Mucosa of gallbladder (tissue), 1 donor: ENCODE results near the gene DCTN3. TPM values are rescaled to one million over a fixed set of nuclear protein-coding genes. Genes with fewer than 3 reads are reported as not detected.
A peak's percentile ranks its signal among the peaks of the same experiment; 100 is the strongest.

Source experiments
- DNase-seq: peaks from one replicate; pipeline ENCODE4 v3.0.0-alpha.2; 2020; ENCODE audit warnings: low spot score
- total RNA-seq: library from RNA; stranded (reverse); gene quantifications from one replicate; pipeline ENCODE4 v1.2.1, GENCODE V29; 2021
- donor health status: DM: no; HTN: no; CAD: no.

Gene DCTN3
- total RNA-seq: 81.9 TPM

GRCh38 chr9:34620061-34620994 lies at the start of gene DCTN3:
Gene DCTN3, minus strand, starts transcription at chr9:34620495. Its CDS starts 31 bp downstream, at chr9:34620464.
- peak; percentile 94 for DNase-seq

DNA sequence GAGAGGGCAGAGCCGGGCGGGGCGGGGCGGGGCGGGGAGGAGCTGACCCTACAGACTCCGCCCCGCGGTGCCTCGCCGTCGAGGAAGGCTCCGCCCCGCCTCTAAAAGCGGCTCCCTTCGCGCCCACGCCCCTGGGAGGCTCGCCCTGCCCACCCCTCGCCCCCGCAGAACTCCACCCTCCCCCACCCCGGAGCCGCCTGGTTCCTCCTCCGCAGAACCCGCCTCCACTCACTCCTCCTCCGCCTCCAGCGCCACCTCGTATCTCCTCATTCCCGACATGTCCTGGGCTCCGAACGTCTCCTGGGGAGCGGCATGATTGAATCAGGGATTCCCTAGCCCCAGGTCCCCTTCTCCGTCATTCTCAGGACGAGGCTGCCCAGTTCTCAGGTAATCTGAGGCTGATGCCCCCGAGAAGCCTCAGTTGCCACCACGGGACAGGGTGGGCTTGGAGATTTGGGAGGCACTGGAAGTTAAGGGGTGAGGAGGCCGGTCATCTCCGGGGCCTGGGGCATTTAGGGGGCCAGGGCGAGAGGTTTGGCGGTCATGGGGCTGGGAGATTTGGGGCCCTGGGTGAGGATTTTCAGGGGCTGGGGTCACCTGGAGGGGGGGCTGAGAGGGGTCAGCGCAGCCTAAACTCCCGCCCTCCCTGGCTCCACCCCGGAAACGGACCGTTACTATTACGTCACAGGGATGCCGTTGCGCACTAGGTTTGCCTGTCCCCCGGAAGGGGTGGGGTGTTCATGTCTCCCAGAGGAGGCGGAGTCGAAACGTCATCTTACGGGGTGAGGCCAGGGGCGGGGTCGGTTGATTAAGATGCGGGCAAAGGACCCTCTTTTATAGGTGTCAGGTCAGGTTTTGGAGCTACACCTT lies 45.3 kb upstream of the DCTN3 start:
- DNase-seq: peak; percentile 94

DNA sequence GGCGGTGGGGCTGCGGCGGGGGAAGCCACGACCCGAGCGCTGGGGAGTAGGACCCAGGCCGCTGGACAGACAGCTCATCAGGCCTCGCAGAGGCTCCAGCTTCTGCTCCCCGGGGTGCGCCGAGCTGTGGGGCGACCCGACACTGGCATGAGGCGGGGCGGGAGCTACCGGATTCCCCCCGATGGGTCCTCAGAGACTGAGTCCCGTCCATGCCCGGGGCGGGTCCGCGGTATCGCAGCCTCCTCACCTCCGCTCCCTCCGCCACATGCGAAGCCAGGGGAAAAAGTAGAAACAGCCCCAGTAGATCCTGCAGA lies 44.7 kb upstream of the DCTN3 start:
- DNase-seq: no peak

DNA sequence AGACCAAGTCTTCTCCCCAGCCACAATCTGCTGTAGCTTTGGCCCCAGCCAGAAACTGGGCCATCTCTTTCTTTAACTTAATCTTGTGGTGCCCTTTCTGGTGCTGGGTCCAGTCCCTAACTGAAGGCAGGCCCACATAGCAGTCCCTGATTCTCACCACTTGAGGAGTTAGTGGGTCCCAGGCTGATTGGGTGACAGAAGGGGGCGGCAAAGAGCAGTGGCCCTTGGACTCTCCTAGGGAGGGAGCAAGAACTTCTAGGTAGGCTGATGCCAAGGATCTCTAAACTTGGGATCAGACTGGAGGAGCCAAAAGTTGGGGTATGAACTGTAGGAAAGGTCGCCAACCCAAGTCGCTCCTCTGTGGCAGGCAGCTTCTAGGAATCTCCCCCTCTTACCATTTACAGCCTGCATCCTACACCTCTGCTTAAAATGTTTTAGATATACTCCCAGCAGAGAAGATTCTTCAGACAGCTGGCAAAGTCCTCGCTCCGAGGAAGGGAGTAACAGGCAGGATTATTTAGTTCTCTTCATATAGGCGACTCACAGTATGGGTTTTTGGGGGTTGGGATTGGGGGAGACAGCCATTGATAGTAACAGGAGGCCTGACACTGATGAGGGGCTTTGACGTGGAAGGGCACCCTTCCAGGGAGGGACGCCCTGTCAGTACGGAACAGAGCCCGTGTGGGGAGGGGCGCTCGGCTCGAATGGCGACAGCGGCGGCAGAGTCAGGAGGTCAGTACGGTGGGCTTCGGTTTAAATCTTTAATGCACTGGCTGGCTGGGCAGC lies 44.2 kb upstream of the DCTN3 start:
- peak; percentile 85 for DNase-seq

GRCh38 chr9:34663303-34663605 lies 43.0 kb upstream of the DCTN3 start:
- DNase-seq: no peak

DNA sequence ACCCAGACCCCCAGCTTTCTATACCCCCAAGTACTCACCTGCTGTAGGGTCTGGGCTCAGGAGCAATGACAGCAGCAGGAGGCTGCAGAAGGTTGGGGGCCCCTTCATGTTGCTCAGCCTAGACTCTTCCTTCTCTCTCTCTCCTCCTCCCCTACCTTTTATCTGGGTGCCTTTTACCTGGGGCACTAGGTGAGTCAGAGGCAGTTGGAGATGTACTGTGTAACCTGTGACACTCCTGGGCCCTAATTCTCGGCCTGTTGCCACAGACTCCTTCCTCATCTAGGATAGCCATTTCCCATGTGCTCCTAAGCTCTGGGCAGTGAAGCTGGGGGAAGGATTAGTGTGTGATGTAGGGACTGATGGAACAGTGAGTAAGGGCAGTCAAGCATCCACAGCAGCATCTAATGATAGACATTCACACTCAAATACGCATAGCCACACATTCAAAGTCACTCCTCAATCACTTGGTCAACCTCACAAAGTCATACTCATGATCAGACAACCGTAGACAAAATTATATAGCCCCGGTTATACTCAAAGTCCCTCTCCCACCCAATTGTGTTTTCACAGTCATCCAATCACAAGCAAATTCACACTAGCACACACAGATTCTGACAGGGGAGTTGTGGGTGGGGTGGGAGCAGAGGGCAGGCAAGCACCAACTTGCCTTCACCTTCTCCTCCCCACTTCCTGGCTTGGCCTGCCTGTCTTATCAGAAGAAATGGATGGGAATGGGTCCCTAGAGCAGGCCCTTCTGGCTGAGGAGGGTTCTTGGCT lies 42.4 kb upstream of the DCTN3 start, which contains the start of gene CCL27:
Gene CCL27, minus strand, starts transcription at position 132 of the 777 bp plus-strand sequence. Its CDS starts 24 bp downstream, at position 108.
- no peak for DNase-seq

- no peak for DNase-seq
Measured at GRCh38 chr9:34659592-34660253, 39.4 kb upstream of the DCTN3 start.

DNA sequence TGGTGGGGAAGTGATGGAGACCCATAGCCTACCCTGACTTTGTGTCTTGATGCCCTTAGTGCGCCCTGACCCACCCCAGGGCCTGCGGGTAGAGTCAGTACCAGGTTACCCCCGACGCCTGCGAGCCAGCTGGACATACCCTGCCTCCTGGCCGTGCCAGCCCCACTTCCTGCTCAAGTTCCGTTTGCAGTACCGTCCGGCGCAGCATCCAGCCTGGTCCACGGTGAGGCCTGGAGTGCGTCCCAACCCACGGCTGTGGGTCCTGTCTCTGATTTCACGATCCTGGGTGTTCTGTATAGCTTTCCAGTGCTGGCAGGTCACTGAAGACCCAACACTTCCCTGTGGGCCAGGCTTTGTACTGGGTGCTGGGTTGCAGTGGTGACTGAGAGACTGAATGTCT lies 38.2 kb upstream of the DCTN3 start:
- no peak for DNase-seq

GRCh38 chr9:34656992-34657391 lies 36.7 kb upstream of the DCTN3 start:
- DNase-seq: no peak

DNA sequence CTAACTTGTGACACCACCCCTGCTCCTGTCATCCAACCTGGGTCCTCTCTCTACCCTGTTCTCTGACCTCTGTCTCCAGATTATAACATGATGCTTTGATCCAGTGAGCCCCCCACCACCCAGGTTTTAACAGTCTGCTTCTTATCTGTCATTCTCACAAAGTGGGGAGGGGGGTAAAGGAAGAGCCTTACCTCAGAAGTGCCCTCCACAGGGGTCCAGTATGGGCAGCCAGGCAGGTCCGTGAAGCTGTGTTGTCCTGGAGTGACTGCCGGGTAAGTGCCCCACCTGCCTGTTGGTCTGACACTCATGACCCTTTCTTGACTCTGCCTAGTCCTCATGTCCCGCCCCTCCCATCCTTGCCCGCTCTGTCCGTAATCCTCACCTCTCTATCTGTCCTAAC lies 35.1 kb upstream of the DCTN3 start:
- DNase-seq: no peak

DNA sequence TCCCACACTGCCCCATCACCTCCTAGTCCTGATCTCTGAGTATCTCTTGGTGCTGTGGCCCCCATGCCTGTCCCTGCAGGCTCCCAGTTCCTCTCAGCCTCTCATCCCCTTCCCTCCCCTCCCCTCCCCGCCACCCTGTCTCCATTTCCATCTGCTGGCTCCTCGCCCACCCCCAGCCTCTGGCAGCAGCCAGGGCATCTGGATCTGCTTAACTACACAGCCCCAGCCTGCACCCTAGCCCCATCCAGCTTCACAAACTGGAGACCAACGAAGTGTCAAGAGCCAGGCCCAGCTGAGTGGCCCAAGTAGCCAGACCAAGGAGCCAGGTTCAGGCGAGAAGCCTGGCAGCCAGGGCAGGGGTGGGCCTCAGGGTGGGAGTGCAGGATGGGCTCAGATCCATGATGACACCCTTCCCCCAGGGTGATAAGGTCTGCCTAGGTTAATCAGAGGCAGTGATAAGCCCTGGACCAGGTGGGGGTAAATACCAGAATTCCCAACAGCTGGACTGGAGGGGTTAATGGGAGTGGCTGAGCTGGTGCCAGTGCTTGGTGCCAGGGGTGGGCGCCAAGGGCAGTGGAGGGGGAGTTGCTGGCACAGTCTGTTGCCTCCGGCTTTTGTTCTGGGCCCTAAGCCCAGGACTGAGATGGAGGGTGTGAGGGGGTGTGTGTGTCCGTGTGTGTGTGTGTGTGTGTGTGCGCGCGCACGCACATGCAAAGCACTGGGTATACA lies 34.2 kb upstream of the DCTN3 start:
- peak; percentile 57 for DNase-seq

- DNase-seq: no peak
Measured at GRCh38 chr9:34653151-34654072, 33.1 kb upstream of the DCTN3 start.

DNA sequence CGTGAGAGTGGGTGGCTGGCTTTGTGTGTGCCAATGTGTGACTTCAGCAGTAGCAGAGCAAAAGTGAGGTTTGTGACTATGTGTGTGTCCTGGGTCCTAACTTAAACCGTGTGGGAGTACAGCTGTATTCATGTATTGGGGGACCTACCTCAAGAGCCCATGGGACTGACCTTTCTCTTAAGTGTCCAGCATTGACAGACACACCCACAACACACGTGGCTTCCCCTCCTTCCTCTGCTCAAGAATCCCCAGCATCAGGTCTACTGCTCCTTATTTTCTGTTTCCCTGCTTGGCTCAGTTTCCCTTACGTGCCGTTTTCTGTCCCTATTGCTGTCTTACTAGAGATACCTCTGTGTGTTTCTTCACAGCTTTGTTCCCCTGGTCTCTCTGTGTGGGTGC lies 32.3 kb upstream of the DCTN3 start:
- no peak for DNase-seq

- DNase-seq: peak; percentile 73
Measured at GRCh38 chr9:34651876-34652601, 31.7 kb upstream of the DCTN3 start, which contains the start of gene IL11RA. Gene IL11RA, plus strand, starts transcription at chr9:34652185. Its CDS starts 3,033 bp downstream, at chr9:34655218.

- DNase-seq: peak; percentile 37
Measured at GRCh38 chr9:34651321-34651720, 31.0 kb upstream of the DCTN3 start.

- no peak for DNase-seq
Measured at GRCh38 chr9:34650816-34651215, 30.5 kb upstream of the DCTN3 start.

DNA sequence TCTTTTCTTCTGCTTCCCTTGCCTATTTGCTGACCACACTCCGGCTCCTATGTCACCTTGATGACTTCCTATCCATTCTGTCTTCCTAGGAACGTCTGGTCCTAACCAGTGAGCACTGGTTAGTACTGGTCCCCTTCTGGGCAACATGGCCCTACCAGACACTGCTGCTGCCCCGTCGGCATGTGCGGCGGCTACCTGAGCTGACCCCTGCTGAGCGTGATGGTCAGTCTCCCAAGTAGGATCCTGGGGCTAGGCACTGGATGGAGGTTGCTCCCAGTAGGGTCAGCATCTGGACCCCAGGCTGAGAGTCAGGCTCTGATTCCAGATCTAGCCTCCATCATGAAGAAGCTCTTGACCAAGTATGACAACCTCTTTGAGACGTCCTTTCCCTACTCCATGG lies 28.4 kb upstream of the DCTN3 start:
- DNase-seq: no peak

DNA sequence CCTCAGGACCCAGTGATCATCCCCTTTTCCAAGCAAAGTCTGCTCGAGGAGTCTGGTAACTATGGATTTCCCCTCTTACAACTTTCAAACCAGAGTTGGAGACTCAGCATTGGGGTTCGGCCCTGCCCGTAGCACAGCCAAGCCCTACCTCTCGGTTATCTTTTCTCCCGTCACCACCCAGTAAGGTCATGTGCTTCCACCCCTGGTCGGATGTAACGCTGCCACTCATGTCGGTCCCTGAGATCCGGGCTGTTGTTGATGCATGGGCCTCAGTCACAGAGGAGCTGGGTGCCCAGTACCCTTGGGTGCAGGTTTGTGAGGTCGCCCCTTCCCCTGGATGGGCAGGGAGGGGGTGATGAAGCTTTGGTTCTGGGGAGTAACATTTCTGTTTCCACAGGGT lies 27.4 kb upstream of the DCTN3 start:
- peak; percentile 21 for DNase-seq
